ENCODE data around the gene BBOX1.
"Not testable (repeated sequence)": the region's sequence is repeated elsewhere in the genome, so short reads cannot be mapped to it uniquely, and the experiment has no call there.

BBOX1 gene

GRCh38 chr11:27116684-27117083 lies 76.1 kb downstream of the BBOX1 start:
- Histone ChIP-seq H3K4me1 (ENCODE audit: control insufficient read depth in 5 of 5, insufficient read depth in 5 of 5, low read length in 5 of 5) (no peaks in the 10 kb centered on the region), H3K36me3 (ENCODE audit: control insufficient read depth in 5 of 5, insufficient read depth in 5 of 5, low read length in 5 of 5) (no peaks in the 10 kb centered on the region), H3K9me3 (ENCODE audit: control insufficient read depth in 5 of 5, low read length in 5 of 5) (no peaks in the 10 kb centered on the region), H3K9ac (ENCODE audit: low read length in 5 of 5) (no peak overlapping the region), H3K27ac (ENCODE audit: low read depth, low read length) (no peak overlapping the region), H3K4me3 (ENCODE audit: low read depth in 1 of 5, low read length in 5 of 5) (no peak overlapping the region), H3K27me3 (ENCODE audit: control insufficient read depth in 5 of 5, insufficient read depth in 4 of 5, low read length in 5 of 5) (no peaks in the 10 kb centered on the region)

- Histone ChIP-seq H3K9me3 (ENCODE audit: control insufficient read depth in 5 of 5, low read length in 5 of 5) (no peaks in the 10 kb centered on the region), H3K4me3 (ENCODE audit: low read depth in 1 of 5, low read length in 5 of 5) (no peak overlapping the region), H3K27ac (ENCODE audit: low read depth, low read length) (no peak overlapping the region), H3K9ac (ENCODE audit: low read length in 5 of 5) (no peak overlapping the region), H3K27me3 (ENCODE audit: control insufficient read depth in 5 of 5, insufficient read depth in 4 of 5, low read length in 5 of 5) (no peaks in the 10 kb centered on the region), H3K36me3 (ENCODE audit: control insufficient read depth in 5 of 5, insufficient read depth in 5 of 5, low read length in 5 of 5) (no peaks in the 10 kb centered on the region), H3K4me1 (ENCODE audit: control insufficient read depth in 5 of 5, insufficient read depth in 5 of 5, low read length in 5 of 5) (no peaks in the 10 kb centered on the region)
Measured at GRCh38 chr11:27118371-27118770, 77.8 kb downstream of the BBOX1 start.

- H3K9me3 ChIP-seq (ENCODE audit: control insufficient read depth in 5 of 5, low read length in 5 of 5): no peaks in the 10 kb centered on the region
- no peak overlapping the region for H3K9ac ChIP-seq (ENCODE audit: low read length in 5 of 5)
- H3K36me3 ChIP-seq (ENCODE audit: control insufficient read depth in 5 of 5, insufficient read depth in 5 of 5, low read length in 5 of 5): no peaks in the 10 kb centered on the region
- no peak overlapping the region for H3K27ac ChIP-seq (ENCODE audit: low read depth, low read length)
- H3K27me3 ChIP-seq (ENCODE audit: control insufficient read depth in 5 of 5, insufficient read depth in 4 of 5, low read length in 5 of 5): no peaks in the 10 kb centered on the region
- H3K4me3 ChIP-seq (ENCODE audit: low read depth in 1 of 5, low read length in 5 of 5): no peak overlapping the region
- no peaks in the 10 kb centered on the region for H3K4me1 ChIP-seq (ENCODE audit: control insufficient read depth in 5 of 5, insufficient read depth in 5 of 5, low read length in 5 of 5)
Measured at GRCh38 chr11:27118949-27119348, 78.3 kb downstream of the BBOX1 start.

- Histone ChIP-seq H3K9ac (ENCODE audit: low read length in 5 of 5) (no peak overlapping the region), H3K27me3 (ENCODE audit: control insufficient read depth in 5 of 5, insufficient read depth in 4 of 5, low read length in 5 of 5) (no peaks in the 10 kb centered on the region), H3K4me1 (ENCODE audit: control insufficient read depth in 5 of 5, insufficient read depth in 5 of 5, low read length in 5 of 5) (no peaks in the 10 kb centered on the region), H3K36me3 (ENCODE audit: control insufficient read depth in 5 of 5, insufficient read depth in 5 of 5, low read length in 5 of 5) (no peaks in the 10 kb centered on the region), H3K4me3 (ENCODE audit: low read depth in 1 of 5, low read length in 5 of 5) (no peak overlapping the region), H3K9me3 (ENCODE audit: control insufficient read depth in 5 of 5, low read length in 5 of 5) (no peaks in the 10 kb centered on the region), H3K27ac (ENCODE audit: low read depth, low read length) (no peak overlapping the region)
Measured at GRCh38 chr11:27119396-27119795, 78.8 kb downstream of the BBOX1 start.

- Histone ChIP-seq H3K36me3 (ENCODE audit: control insufficient read depth in 5 of 5, insufficient read depth in 5 of 5, low read length in 5 of 5) (no peaks in the 10 kb centered on the region), H3K9me3 (ENCODE audit: control insufficient read depth in 5 of 5, low read length in 5 of 5) (no peaks in the 10 kb centered on the region), H3K27me3 (ENCODE audit: control insufficient read depth in 5 of 5, insufficient read depth in 4 of 5, low read length in 5 of 5) (no peaks in the 10 kb centered on the region), H3K4me3 (ENCODE audit: low read depth in 1 of 5, low read length in 5 of 5) (no peak overlapping the region), H3K4me1 (ENCODE audit: control insufficient read depth in 5 of 5, insufficient read depth in 5 of 5, low read length in 5 of 5) (no peaks in the 10 kb centered on the region), H3K27ac (ENCODE audit: low read depth, low read length) (no peak overlapping the region), H3K9ac (ENCODE audit: low read length in 5 of 5) (no peak overlapping the region)
Measured at GRCh38 chr11:27120211-27120610, 79.6 kb downstream of the BBOX1 start.

DNA sequence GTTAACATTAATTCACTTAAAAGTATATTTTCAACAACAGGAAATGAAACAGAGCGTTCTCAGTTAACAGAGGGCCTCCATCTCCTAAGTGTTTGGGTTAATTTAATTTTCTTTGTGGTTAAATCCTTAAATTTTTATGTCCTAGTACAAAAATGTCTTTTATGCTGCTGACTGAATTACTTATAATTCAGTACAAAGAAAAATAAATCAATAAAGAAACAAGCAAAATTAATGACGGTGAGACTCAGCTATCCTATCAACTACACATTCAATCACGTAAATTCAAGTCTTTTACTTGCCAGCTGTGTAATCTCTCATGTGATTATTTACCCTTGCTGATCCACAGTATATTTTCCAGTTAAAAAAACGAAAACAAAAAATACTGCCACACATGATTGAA lies 81.4 kb downstream of the BBOX1 start:
- Histone ChIP-seq H3K9ac (ENCODE audit: low read length in 5 of 5) (no peak overlapping the region), H3K4me1 (ENCODE audit: control insufficient read depth in 5 of 5, insufficient read depth in 5 of 5, low read length in 5 of 5) (no peaks in the 10 kb centered on the region), H3K27ac (ENCODE audit: low read depth, low read length) (no peak overlapping the region), H3K4me3 (ENCODE audit: low read depth in 1 of 5, low read length in 5 of 5) (no peak overlapping the region), H3K36me3 (ENCODE audit: control insufficient read depth in 5 of 5, insufficient read depth in 5 of 5, low read length in 5 of 5) (no peaks in the 10 kb centered on the region), H3K9me3 (ENCODE audit: control insufficient read depth in 5 of 5, low read length in 5 of 5) (no peaks in the 10 kb centered on the region), H3K27me3 (ENCODE audit: control insufficient read depth in 5 of 5, insufficient read depth in 4 of 5, low read length in 5 of 5) (no peaks in the 10 kb centered on the region)

- Histone ChIP-seq H3K36me3 (ENCODE audit: control insufficient read depth in 5 of 5, insufficient read depth in 5 of 5, low read length in 5 of 5) (no peaks in the 10 kb centered on the region), H3K4me1 (ENCODE audit: control insufficient read depth in 5 of 5, insufficient read depth in 5 of 5, low read length in 5 of 5) (no peaks in the 10 kb centered on the region), H3K4me3 (ENCODE audit: low read depth in 1 of 5, low read length in 5 of 5) (no peak overlapping the region), H3K9me3 (ENCODE audit: control insufficient read depth in 5 of 5, low read length in 5 of 5) (no peaks in the 10 kb centered on the region), H3K27ac (ENCODE audit: low read depth, low read length) (no peak overlapping the region), H3K9ac (ENCODE audit: low read length in 5 of 5) (no peak overlapping the region), H3K27me3 (ENCODE audit: control insufficient read depth in 5 of 5, insufficient read depth in 4 of 5, low read length in 5 of 5) (no peaks in the 10 kb centered on the region)
Measured at GRCh38 chr11:27124514-27125264, 84.1 kb downstream of the BBOX1 start.

DNA sequence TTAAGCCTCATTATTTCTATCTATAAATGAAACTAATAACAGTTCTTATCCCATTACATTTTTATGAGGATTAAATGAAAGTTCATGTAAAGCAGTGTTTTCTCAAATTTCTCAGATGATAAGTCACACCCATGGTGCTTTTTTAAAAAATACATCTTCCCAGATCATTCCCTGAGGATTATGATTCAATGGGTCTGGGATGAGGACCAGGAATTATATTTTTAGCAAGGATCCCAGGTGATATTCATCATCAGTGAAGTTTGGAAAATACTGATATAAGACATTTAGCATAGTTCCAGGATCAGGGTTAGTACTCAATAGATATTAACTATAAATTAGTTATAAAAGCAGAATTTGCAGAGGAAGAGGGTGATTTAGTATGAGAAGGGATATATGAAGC lies 89.1 kb downstream of the BBOX1 start:
- Histone ChIP-seq H3K4me1 (ENCODE audit: control insufficient read depth in 5 of 5, insufficient read depth in 5 of 5, low read length in 5 of 5) (no peaks in the 10 kb centered on the region), H3K36me3 (ENCODE audit: control insufficient read depth in 5 of 5, insufficient read depth in 5 of 5, low read length in 5 of 5) (no peaks in the 10 kb centered on the region), H3K4me3 (ENCODE audit: low read depth in 1 of 5, low read length in 5 of 5) (no peak overlapping the region), H3K27ac (ENCODE audit: low read depth, low read length) (no peak overlapping the region), H3K9ac (ENCODE audit: low read length in 5 of 5) (no peak overlapping the region), H3K27me3 (ENCODE audit: control insufficient read depth in 5 of 5, insufficient read depth in 4 of 5, low read length in 5 of 5) (no peaks in the 10 kb centered on the region), H3K9me3 (ENCODE audit: control insufficient read depth in 5 of 5, low read length in 5 of 5) (no peaks in the 10 kb centered on the region)

GRCh38 chr11:27130806-27131205 lies 90.2 kb downstream of the BBOX1 start:
- H3K4me1 ChIP-seq (ENCODE audit: control insufficient read depth in 5 of 5, insufficient read depth in 5 of 5, low read length in 5 of 5): no peaks in the 10 kb centered on the region
- H3K4me3 ChIP-seq (ENCODE audit: low read depth in 1 of 5, low read length in 5 of 5): no peak overlapping the region
- no peaks in the 10 kb centered on the region for H3K36me3 ChIP-seq (ENCODE audit: control insufficient read depth in 5 of 5, insufficient read depth in 5 of 5, low read length in 5 of 5)
- H3K27ac ChIP-seq (ENCODE audit: low read depth, low read length): no peak overlapping the region
- peaks cover 0 to 4% (median 3%) of the 10 kb centered on the region in 5 donors for H3K9me3 ChIP-seq (ENCODE audit: control insufficient read depth in 5 of 5, low read length in 5 of 5)
- H3K9ac ChIP-seq (ENCODE audit: low read length in 5 of 5): no peak overlapping the region
- no peaks in the 10 kb centered on the region for H3K27me3 ChIP-seq (ENCODE audit: control insufficient read depth in 5 of 5, insufficient read depth in 4 of 5, low read length in 5 of 5)

DNA sequence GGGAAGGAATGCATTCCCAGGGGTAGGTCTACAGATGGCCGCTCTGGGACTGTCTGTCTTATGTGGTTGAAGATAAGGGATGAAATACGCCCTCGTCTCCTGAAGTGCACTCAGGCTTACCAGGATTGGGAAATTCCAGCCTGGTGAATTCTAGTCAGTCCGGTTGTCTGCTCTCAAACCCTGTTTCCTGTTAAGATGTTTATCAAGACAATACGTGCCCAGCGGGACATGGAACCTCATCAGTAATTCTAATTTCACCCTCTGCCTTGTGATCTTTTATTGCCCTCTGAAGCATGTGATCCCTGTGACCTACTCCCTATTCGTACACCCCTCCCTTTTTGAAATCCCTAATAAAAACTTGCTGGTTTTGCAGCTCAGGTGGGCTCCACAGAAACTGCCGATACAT lies 95.3 kb downstream of the BBOX1 start:
- H3K9me3 ChIP-seq (ENCODE audit: control insufficient read depth in 5 of 5, low read length in 5 of 5); H3K27ac ChIP-seq (ENCODE audit: low read depth, low read length); H3K36me3 ChIP-seq (ENCODE audit: control insufficient read depth in 5 of 5, insufficient read depth in 5 of 5, low read length in 5 of 5); H3K4me3 ChIP-seq (ENCODE audit: low read depth in 1 of 5, low read length in 5 of 5); H3K27me3 ChIP-seq (ENCODE audit: control insufficient read depth in 5 of 5, insufficient read depth in 4 of 5, low read length in 5 of 5); H3K4me1 ChIP-seq (ENCODE audit: control insufficient read depth in 5 of 5, insufficient read depth in 5 of 5, low read length in 5 of 5); H3K9ac ChIP-seq (ENCODE audit: low read length in 5 of 5): not testable (repeated sequence)

Data from subcutaneous abdominal adipose tissue (tissue), 5 donors.